Left ventricle myocardium superior (tissue), 1 donor: ENCODE results near the gene PITPNM1. TPM values are rescaled to one million over a fixed set of nuclear protein-coding genes. Genes with fewer than 3 reads are reported as not detected.
A peak's percentile ranks its signal among the peaks of the same experiment; 100 is the strongest.

ENCODE experiments used
- ATAC-seq: fragments of 200-7000 bp; cut with Tn5 transposase; one replicate; pipeline ENCODE4 v1.9.1; 2020; ENCODE audit warnings: mild to moderate bottlenecking, moderate library complexity
- DNase-seq: peaks from one replicate; pipeline ENCODE4 v3.0.0-alpha.2; 2020
- intact Hi-C: fragments of 100-400 bp; cut with micrococcal nuclease; formaldehyde crosslinking; loops from one replicate; pipeline ENCODE4 v1.11.0; 2022
- total RNA-seq: library from RNA; stranded (reverse); fragmentation: NEBNext Ultra II Directional; extraction: Animal tissue kit (Norgen Biotek cat#: 25700); gene quantifications from one replicate; pipeline ENCODE4 v1.2.1, GENCODE V29; 2021
- donor health status: DM: no; HTN: yes; CAD: no; lungs with severe emphysema.

Gene PITPNM1
- total RNA-seq, 1 donor from 2014 or later: 45.5 TPM

DNA sequence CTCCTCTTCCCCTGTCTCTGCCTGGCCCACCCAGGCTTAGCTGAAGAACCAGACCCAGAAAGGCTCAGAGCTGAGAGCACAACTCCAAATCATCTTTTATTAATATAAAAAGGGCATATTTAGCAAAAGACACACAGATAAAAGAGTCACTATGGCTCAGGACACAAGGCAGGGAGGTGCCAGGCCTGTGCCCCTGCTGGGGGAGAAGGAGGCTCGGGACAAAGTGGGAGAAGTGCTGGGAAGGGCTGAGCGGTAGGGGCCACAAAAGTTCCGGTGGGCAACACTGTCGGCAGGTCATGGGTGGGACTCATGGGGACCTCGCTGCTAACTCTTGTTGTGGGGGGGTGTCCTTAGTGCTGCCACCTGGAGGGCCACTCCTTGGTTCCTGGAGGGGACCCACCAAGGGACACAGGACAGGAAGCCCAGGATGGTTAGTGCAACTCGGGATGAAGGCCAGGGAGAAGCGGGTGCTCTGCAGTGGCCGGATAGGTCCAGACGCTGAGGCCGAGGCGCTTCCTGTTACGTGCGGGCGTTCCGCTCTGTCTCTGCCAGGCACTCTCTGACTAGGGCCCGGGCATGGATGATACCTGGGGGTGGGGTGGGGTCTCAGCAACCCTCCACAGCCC lies 1.4 kb upstream of the PITPNM1 start:
- ATAC-seq (no peak), DNase-seq (no peak)
- intact Hi-C loops: no loop called here

DNA sequence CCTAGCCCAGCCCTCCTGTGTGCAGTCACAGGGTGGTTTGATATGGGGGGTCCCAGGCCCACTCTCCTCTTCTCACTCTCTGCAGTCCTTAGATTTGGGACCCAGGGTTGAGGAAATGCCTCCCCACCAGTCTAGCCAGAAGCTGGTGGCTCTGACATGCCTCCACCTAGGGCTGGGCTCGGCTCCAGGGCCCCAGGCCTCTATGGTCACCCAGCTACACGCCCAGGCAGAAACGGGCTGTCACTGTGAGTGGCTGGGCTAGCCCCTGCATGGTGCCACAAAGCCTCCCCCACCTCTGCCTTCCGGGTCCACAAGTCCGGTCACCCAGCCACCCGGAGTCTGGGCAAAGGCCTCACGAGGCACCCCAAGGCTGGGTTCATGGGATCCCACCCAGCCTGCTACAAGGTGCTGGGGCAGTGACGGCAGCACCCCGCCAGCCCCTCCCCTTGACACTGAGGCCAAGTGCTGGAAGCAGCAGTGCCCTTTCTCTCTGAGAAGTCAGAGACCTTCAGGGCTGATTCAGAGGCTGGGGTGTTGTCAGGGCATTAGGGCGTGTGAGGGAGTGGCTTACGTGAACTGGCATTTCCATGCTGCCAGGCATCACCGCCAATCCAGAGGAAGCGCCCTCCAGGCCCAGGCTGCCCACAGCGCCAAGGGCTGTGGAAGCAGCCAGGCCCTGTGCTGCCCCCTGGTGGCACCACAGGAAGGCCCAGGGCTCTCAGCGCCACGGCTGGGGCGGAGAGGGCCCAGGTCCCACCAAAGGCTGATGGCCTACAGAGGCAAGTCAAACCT lies 638 bp upstream of the PITPNM1 start:
- DNase-seq: peak; percentile 94
- peak; percentile 62 for ATAC-seq
- intact Hi-C loops: no loop called here

DNA sequence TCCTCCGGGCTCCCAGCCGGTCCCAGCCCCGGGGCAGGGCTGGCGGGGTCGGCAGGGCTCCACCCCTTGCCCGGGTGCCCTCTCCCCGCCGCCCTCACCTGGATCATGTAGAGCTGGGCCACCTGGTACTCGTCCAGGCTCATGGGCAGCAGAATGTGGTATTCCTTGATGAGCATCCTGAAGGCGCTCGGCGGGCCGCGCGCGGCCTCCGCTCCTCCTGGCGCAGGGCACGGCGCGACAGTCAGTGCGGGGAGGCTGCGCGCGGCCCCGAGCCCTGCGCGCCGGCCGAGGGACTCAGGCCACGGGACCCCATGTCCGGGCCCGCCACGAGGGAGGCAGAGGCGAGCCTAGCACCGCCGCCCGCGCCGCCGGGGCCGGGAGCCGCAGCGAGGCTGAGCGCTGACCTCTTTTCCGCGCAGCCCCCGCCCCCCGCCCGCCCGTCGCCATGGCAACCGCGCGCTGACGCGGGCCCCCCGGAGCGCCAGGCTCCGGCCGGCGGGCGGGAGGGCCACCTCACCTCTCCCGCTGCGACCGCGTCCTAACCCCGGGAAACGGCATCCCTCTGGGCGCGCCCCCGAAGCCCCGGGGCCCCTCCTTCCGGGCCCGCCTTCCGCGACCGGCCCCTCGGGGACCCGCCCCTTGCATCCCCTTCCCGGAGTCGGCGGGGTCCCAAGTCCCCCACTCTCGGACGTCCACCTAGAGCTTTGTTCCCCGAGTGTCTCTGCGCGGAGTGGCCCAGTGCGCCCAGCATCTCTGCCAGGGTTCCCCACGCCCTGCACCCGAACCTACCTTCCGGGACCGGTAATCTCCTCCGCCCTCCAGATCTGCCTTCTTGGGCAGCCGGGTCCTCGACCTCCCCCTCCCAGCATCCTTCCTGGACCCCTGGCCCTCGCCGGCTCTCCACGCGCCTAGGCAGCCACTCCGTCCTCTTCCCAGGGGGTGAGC lies 886 bp downstream of the PITPNM1 start:
- intact Hi-C loops: no loop called here
- no peak for ATAC-seq
- DNase-seq: peak; percentile 62

DNA sequence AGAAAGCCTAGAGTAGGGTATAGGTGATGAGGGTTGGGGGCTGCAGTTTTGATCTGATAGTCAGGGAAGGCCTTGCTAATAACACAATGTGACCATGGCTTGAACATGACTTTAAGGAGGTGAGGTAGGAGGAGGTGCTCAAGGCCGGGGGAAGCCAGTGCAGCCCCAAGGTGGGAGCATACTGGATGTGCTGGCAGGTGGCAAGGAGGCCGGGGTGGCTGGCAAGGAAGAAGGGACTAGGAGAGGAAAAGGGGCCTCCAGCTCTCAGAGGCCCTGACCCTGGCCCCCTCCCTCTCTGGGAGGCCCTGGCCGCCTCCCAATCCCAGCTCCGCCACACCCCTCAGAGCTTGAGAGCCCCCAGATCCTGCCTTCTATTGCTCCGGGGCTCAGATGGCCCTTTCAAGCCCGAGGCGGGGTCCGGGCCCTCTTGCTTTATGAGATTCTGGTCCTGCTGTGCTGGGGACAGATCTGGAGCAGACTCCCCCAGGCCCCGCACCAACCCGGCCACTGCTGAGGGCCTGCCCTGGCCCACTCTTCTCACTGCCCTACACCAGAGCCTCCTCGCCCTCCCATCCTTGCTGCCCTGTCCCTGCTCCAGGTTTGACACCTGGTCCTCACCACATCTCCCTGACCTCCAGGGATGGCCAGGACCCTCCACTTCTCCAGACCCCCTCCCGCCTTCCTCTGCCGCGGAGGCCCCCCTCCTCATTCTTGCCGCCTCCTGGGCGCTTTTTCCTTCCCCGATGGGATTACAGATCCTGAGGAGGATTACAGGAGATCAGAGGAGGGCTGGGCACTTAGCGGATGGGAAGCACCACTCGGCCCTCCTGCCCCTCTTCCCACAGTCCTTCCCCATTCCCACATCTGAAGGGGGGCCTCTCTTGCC lies 1.8 kb downstream of the PITPNM1 start:
- DNase-seq (no peak), ATAC-seq (no peak)
- intact Hi-C loops: no loop called here

DNA sequence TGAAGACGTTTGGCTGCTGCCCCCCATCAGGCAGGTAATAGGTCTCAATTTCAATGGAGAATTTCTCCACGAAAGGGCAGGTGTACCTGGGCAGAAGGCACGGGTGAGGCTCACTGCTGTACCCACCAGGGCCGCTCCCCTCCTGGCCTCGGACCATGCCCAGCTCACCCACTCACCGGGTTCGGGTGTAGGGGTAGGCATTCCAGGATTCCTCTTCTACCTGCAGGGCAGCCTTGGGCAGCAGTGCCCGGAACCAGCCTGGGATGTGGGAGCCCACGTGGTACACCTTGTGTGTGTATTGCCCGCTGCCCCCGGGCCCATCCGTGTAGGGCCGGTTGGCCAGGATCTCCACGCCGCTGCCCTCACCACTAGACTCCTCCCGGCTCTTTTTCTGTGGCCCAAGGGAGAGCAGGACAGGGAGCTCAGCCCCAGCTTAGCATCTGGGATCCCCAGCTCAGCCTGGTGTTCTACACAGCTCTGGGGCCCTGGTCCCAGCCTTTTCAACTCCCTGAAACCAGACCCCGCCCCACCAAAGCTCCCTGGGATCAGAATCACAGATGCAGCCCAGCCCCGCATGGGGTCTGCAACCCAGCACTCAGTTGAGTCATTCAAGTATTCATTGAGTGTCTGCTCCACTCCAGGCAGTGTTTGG lies 2.7 kb downstream of the PITPNM1 start:
- ATAC-seq: no peak
- DNase-seq: no peak
- intact Hi-C loops: no loop called here

DNA sequence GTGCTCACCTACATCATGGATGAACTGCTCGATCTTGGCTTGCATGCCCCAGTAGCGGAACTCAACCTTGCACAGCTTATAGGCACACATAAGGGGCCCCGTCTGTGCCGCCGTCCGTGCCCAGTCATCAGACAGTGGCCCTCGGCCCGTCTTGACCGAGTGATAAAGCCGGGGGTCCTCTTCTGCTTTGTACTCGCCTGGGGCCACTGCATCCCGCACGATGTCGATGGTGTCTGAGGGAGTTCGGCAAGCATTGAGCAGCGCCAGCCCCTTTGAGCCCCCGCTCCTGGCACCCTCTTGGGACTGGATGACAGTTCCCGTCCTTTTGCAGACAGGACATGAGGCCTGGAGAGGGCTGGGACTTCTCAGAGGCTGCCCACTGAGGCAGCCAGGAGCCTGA lies 3.3 kb downstream of the PITPNM1 start:
- no peak for ATAC-seq
- intact Hi-C loops: no loop called here

DNA sequence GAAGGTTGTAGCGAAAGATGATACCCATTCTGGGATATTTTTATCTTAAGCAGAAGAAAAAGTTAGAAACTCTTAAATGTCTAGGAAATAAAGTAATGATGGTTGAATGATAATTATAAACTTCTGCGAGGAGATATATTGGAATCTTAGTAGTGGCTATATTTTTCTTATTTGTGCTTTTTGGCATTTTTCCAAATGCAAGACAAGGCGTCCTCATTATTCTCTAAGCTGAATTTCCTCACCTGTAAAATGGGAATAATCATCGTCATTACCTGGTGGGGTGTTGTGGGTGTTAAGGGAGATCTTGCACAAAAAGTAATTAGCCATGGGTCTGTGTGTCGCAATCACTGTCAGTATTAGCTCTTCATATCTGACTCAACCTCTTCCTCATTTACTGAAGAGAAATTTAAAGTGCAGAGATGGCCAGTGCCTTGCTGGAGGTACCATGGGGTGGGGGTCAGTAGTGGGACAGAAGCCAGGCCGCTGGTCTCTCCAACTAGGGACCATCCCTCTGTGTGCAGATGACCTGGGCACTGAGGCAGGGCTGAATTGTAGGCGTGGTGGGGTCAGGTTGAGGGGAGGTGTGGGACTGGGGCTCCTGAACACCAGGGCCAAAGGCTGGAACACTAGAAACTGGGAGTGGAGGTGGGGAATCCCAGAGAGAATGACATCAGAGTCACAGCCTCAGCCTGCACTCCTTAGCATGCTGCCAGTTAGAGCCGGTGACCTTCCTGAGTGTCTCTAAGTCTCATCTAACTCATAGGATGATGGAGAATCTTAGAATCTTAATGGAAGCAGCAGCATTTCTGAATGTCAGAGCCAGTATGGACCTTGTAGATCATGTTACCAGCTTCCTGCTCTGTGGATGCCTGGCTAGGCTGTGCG lies 4.1 kb downstream of the PITPNM1 start:
- intact Hi-C loops: no loop called here
- no peak for ATAC-seq
- no peak for DNase-seq

More for the DNA sequence above, 3.3 kb downstream of the PITPNM1 start:
- DNase-seq: no peak

DNA sequence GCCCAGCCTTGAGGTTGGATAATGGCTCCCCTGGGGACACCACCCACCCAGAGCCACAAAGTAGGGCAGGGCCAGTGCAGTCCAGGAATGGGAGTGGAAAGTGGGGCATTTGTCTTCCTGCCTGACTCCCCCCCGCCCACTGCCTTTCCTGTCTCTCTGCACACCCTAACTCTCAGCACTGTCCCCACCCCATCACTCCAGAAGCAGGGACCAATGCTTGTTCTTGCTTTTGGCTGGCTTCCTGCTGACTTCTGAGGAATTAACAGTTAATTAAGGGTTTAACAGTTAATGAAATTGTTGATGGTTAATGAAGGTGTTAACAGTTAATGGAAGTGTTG lies 4.7 kb downstream of the PITPNM1 start:
- no peak for DNase-seq
- intact Hi-C loops: no loop called here
- no peak for ATAC-seq

DNA sequence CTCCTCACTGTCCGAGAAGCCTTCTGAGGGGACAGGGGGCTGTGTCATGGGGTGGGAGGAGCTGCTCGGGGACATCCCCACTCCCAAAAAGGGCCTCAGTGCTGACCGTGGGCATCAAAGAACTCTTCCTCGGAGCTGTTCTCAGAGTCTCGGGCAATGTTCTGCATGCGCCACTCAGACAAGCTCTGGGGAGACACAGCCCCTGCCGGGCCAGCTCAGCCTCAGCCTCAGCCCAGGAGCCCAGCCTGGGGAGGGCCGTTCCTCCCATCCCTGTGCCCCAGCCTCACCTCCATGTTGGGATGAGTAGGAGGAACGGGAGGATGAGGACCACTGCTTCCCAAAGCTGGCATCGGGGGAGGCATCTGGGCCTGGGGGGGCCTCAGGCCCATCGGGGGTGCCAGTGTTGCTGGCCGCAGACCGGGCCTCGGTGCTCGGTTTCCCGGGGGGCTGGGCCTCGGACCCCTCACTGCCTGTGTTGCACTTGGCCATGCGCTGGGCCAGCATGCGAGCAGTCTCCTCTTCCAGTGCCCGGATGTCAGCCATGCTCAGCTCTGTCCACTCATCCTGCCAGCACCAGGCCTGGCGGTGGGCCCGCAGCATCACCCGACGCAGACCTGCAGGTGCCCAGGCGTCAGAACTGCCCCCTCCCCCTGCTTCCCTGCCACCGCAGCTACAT lies 5.2 kb downstream of the PITPNM1 start:
- DNase-seq (no peak), ATAC-seq (no peak)
- intact Hi-C loops: no loop called here

DNA sequence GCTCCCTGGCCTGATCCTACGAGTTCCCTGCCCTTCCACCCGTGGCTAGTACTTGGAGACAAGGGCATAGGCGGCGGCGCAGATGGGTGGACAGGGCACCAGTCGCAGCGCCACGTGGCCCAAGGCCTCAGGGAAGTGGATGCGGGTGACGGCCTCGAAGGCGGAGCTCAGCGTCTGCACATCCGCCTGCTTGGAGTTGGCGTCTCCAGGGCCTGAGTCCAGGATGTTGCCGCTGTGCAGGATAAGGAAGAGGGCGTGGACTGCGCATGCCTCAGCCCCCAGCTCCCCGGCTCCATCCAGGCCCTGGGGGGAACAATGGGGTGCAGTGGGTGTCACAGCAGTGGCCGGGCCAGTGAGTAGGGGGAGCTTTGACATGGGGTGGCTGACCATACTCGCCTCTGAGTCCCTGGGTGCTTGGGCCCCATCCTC lies 6.6 kb downstream of the PITPNM1 start:
- intact Hi-C loops: no loop called here
- ATAC-seq: peak; percentile 39
- no peak for DNase-seq

DNA sequence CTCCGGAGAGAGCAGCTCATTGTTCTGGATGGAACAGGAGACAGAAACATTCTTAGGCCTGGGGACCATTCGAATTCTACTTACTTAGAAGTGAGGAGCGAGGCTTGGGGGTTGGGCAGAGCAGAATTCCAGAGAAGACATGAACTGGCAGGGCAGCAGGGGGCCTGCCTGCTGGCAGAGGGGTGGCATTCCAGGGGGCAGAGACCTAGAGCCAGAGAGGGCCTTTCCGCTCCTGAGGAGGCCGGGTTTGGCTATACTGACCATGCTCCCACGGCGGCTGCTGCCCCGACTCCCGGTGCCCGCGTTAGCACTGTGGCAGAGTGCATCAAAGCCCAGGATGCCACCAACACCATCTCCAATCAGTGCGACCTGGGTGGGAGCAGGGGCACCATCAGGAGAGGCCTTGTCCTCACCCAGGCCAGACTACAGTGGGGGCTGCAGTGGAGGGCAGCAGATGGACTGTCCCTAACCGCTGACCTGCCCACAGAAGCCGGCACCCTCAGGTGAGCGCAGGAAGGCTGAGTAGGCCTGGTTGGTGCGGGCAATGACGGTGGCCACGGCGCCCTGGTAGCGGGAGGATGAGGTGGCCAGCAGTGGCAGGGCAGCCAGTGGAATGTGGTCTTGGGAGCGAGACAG lies 7.4 kb downstream of the PITPNM1 start:
- DNase-seq (no peak), ATAC-seq (no peak)
- intact Hi-C loops: no loop called here

DNA sequence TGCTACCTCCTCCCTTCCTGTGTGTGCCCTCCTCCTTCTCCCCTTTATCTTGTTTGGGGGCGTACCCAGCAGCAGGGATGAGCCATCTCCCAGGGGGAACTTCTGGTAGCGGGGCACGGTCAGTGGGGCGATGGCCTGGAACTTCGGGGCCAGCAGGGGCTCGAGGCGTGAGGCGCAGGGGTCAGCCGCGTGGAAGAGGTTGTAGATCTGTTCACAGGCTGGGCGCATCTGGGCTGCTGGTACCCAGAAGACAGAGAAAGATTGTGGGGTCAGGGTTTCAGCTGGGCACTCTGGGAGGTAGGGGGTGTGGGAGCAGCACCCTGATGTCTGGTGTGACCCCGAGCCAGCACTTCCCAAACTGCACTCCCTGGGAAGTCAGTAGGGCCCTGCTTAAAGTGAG lies 9.1 kb downstream of the PITPNM1 start:
- intact Hi-C loops: no loop called here

DNA sequence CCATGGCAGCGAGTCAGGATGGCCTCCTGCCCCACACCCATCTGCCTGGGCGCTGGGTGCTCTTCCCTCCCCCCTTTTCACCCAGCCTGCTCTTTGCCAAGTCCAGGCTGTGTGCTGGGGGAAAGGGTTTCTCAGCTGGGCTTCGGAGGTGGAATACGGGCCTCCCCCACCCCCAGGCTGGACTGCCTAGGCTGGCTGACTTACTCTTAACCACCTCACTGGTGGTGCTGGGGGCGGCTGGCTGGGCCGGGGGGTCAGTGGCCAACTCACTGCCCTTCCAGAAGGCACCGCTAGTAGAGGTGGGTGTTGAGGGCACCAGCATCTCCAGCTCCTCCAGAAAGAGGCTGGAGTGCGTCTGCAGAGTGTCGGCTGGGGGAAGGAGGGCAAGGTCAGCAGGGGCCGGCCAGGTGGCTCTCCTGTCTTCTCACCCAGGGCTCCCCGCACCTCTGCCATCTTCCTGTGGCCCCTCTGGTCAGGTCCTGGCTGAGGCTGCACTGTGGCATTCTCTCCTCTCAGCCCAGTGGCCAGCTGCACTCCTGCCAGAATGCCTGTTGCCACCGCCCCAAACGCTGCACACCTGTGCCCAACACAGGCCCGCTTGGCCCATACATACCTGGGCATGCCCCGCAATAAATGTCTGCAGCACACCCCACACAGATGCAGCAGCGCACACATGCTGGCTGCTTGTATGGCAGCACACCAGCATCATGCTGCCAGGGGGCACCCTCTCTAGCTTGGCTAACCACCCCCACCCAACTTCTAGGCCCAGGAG lies 9.7 kb downstream of the PITPNM1 start:
- DNase-seq (no peak), ATAC-seq (no peak)
- intact Hi-C loops: no loop called here

More for the DNA sequence above, 9.1 kb downstream of the PITPNM1 start:
- no peak for DNase-seq
- no peak for ATAC-seq

DNA sequence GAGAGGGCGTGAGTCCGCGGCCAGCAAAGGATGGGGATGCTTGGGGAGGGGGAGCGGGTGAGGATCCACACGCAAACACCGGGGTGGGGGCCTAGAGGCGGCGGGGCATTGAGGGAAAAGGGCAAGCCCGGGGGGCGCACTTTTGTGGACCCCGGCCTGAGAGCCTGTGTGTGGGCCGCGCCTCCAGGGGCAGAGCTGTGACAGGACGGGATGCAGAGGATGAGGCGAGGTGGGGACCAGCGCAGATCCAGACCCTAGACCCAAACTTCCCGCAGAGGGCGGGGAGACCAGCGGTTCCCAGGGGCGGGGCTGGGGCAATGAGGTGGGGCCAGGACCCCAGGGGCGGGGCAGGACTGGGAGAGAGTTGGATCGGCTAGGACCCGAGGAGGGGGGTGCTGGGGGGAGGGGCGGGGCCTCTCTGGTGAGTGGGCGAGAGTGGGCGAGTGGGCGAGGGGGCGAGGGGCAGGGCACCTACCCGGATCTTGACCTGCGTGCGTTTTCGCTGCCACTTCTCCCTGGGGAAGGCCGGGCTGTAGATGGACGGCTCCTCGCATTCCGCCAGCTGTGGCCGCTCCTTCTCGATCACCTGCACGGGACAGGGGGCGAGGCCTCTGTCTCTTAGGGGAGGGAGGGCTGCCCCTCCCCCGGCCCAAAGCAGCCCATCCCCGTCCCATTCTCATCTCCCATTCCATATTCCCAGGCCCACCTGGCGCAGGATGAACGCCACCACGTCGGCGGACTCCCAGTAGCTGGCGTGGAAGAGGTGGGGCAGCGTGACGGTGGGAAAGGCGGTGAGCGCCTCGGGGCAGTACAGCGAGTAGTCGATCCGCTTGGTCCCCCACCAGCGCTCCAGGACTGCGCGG lies 10.6 kb downstream of the PITPNM1 start:
- ATAC-seq (no peak), DNase-seq (no peak)
- intact Hi-C loops: no loop called here
